CD14-positive monocyte (primary cell): ENCODE measurements around the gene RASSF4. TPM values are rescaled to one million over a fixed set of nuclear protein-coding genes. Genes with fewer than 3 reads are reported as not detected.
A peak's percentile ranks its signal among the peaks of the same experiment; 100 is the strongest.

ENCODE experiments used
- DNase-seq, 3 donors: peaks; one replicate each; pipeline ENCODE4 v3.0.0-alpha.2; 2011 to 2022
- H2AFZ ChIP-seq: 2 replicates; pipeline ENCODE4 v1.6.0; 2012; ENCODE audit warnings: mild to moderate bottlenecking, low read depth, low read length, inconsistent platforms; ENCODE audit not compliant: insufficient read depth, poor library complexity, severe bottlenecking
- H3K27ac ChIP-seq, 2 donors: 1 replicate in 1 of 2; 2 replicates in 1 of 2; pipeline ENCODE4 v1.5.1; 2012 to 2013; ENCODE audit warnings: low read length in 2 of 2, control low read depth in 1 of 2, inconsistent platforms in 1 of 2, low read depth in 1 of 2, mild to moderate bottlenecking in 1 of 2
- H3K27me3 ChIP-seq, 2 donors: one replicate each; pipeline versions ENCODE4 v1.6.0 to v1.6.1; 2011 to 2013; ENCODE audit warnings: low read length in 2 of 2; ENCODE audit not compliant: control insufficient read depth in 2 of 2, insufficient read depth in 2 of 2
- H3K36me3 ChIP-seq, 2 donors: replicated peaks in 1 of 2; 1 replicate in 1 of 2; 2 replicates in 1 of 2; pipeline versions ENCODE4 v1.5.1 to v1.6.1; 2012 to 2013; ENCODE audit warnings: low read length in 2 of 2, control low read depth in 1 of 2, inconsistent platforms in 1 of 2, mild to moderate bottlenecking in 1 of 2; ENCODE audit not compliant: insufficient read depth in 2 of 2, control insufficient read depth in 1 of 2
- H3K4me1 ChIP-seq, 2 donors: 1 replicate in 1 of 2; 2 replicates in 1 of 2; pipeline versions ENCODE4 v1.5.1 to v1.6.1; 2012 to 2013; ENCODE audit warnings: low read length in 2 of 2, control low read depth in 1 of 2, inconsistent platforms in 1 of 2, mild to moderate bottlenecking in 1 of 2, moderate library complexity in 1 of 2; ENCODE audit not compliant: insufficient read depth in 2 of 2, control insufficient read depth in 1 of 2
- H3K4me2 ChIP-seq: replicated peaks from 2 replicates; pipeline ENCODE3; 2012; ENCODE audit warnings: low read length, moderate library complexity, mild to moderate bottlenecking; ENCODE audit not compliant: poor library complexity, severe bottlenecking; ENCODE audit errors: extremely low read depth
- H3K4me3 ChIP-seq, 3 experiments: fragments of 200-600 bp in 1 of 3; sonication (generic) in 1 of 3; replicated peaks in 1 of 3; 1 replicate in 2 of 3; 2 replicates in 1 of 3; pipeline ENCODE4 v1.5.1; 2011 to 2013; ENCODE audit warnings: low read length in 3 of 3, mild to moderate bottlenecking in 3 of 3, control low read depth in 2 of 3, low read depth in 2 of 3, inconsistent platforms in 1 of 3, moderate library complexity in 1 of 3
- H3K79me2 ChIP-seq: 2 replicates; pipeline ENCODE4 v1.6.0; 2012; ENCODE audit warnings: mild to moderate bottlenecking, control low read depth, inconsistent platforms, low read length, moderate library complexity; ENCODE audit not compliant: insufficient read depth
- H3K9ac ChIP-seq: 2 replicates; pipeline ENCODE4 v1.6.0; 2017; ENCODE audit warnings: low read length, mild to moderate bottlenecking; ENCODE audit not compliant: insufficient read depth, poor library complexity, severe bottlenecking
- H3K9me3 ChIP-seq, 2 donors: replicated peaks in 1 of 2; 1 replicate in 1 of 2; 2 replicates in 1 of 2; pipeline versions ENCODE4 v1.5.1 to v1.6.1; 2012 to 2013; ENCODE audit warnings: low read length in 2 of 2, control low read depth in 1 of 2; ENCODE audit not compliant: control insufficient read depth in 1 of 2, insufficient read depth in 1 of 2
- H4K20me1 ChIP-seq: 2 replicates; pipeline ENCODE4 v1.6.0; 2012; ENCODE audit warnings: mild to moderate bottlenecking, low read length, control low read depth, moderate library complexity; ENCODE audit not compliant: insufficient read depth
- H3K27ac Mint-ChIP-seq, 7 donors: one replicate each; pipeline ENCODE4 v1.8.0; 2020; ENCODE audit warnings: mild to moderate bottlenecking in 7 of 7, mixed read lengths in 7 of 7, moderate library complexity in 6 of 7, inconsistent platforms in 2 of 7
- H3K27me3 Mint-ChIP-seq, 3 donors: one replicate each; pipeline ENCODE4 v1.8.0; 2021 to 2022; ENCODE audit warnings: low read depth in 3 of 3, mild to moderate bottlenecking in 3 of 3, mixed read lengths in 3 of 3, moderate library complexity in 3 of 3, inconsistent platforms in 1 of 3
- H3K36me3 Mint-ChIP-seq, 2 donors: one replicate each; pipeline ENCODE4 v1.8.0; 2020; ENCODE audit warnings: mixed read lengths in 2 of 2, inconsistent platforms in 1 of 2, mild to moderate bottlenecking in 1 of 2
- H3K4me1 Mint-ChIP-seq: one replicate; pipeline ENCODE4 v1.8.0; 2020; ENCODE audit warnings: mild to moderate bottlenecking, mixed read lengths
- H3K4me3 Mint-ChIP-seq, 2 donors: one replicate each; pipeline ENCODE4 v1.8.0; 2020; ENCODE audit warnings: mild to moderate bottlenecking in 2 of 2, mixed read lengths in 2 of 2, moderate library complexity in 1 of 2
- H3K9me3 Mint-ChIP-seq, 7 donors: one replicate each; pipeline ENCODE4 v1.8.0; 2020 to 2022; ENCODE audit warnings: mixed read lengths in 7 of 7, mild to moderate bottlenecking in 6 of 7, moderate library complexity in 6 of 7, inconsistent platforms in 2 of 7
- CTCF ChIP-seq: fragments of 200-600 bp; IDR thresholded peaks from one replicate; pipeline ENCODE4 v1.8.0; 2022; ENCODE audit warnings: antibody characterized with exemption, mild to moderate bottlenecking
- WGBS: methylation state at CpG from one replicate; pipeline ENCODE4 v1.1.5; 2013; ENCODE audit warnings: missing lambda C conversion rate; ENCODE audit not compliant: insufficient coverage; 5-methylcytosine and 5-hydroxymethylcytosine counted together
- intact Hi-C, 2 donors: fragments of 100-400 bp; cut with micrococcal nuclease; formaldehyde crosslinking; loops; one replicate each; pipeline versions ENCODE4 v1.15.0 to v1.15.1; 2023
- polyA plus RNA-seq, 3 donors: library from polyadenylated mRNA; depleted of rRNA in 1 of 3; unstranded in 2 of 3; stranded (reverse) in 1 of 3; fragments of 300-500 nt in 2 of 3; fragments of >200 nt in 1 of 3; fragmentation: Illumina TruSeq in 2 of 3; gene quantifications; 1 replicate in 2 of 3; 2 replicates in 1 of 3; pipeline ENCODE4 v1.2.3, GENCODE V29; 2012 to 2021

Gene RASSF4
- polyA plus RNA-seq, 3 donors, result 117 to 290 (median 120) TPM

- Histone ChIP-seq H3K79me2 (peaks cover 39% of the 10 kb centered on the region), H3K4me1 (peaks cover 18 to 34% of the 10 kb centered on the region in 2 donors), H4K20me1 (peaks cover 12% of the 10 kb centered on the region), H3K4me2 (peak overlapping the region; percentile 92), H3K9me3 (no peaks in the 10 kb centered on the region), H2AFZ (peak overlapping the region; percentile 95), H3K36me3 (peaks cover 3 to 20% of the 10 kb centered on the region in 2 donors), H3K27me3 (no peaks in the 10 kb centered on the region), H3K4me3 (peak overlapping the region; percentile 64 to 96 (median 83)), H3K27ac (peak overlapping the region; percentile 61 to 81), H3K9ac (peak overlapping the region; percentile 78)
- Mint-ChIP-seq H3K4me3 (peak overlapping the region; percentile 95), H3K4me1 (peaks cover 47% of the 10 kb centered on the region), H3K27me3 (peaks cover 0 to 6% (median 1%) of the 10 kb centered on the region in 3 donors), H3K27ac (peak overlapping the region; percentile 80 to 91 (median 90)), H3K9me3 (peaks cover 0 to 5% (median 2%) of the 10 kb centered on the region in 7 donors), H3K36me3 (peaks cover 19 to 20% of the 10 kb centered on the region in 2 donors)
- peak; percentile 17 to 53 (median 29) for DNase-seq
- 20% methylated on average over 6 of the region's 12 CpGs for WGBS
- intact Hi-C loops, result no loop called here
- TF ChIP-seq CTCF, result no peak
These were observed 40.6 kb downstream of the RASSF4 start for GRCh38 chr10:45000138-45000751.

GRCh38 chr10:45000752-45001380 is 41.3 kb downstream of the RASSF4 start, which contains the start of gene ZNF22:
TSS of gene ZNF22 (plus strand) at chr10:45000923. CDS start at chr10:45003369, 2,446 bp downstream.
- peak within 1 kb of the TSS; percentile 66 to 81 for H3K27ac ChIP-seq
- peaks cover 0 to 6% (median 1%) of the 10 kb centered on the region in 3 donors for H3K27me3 Mint-ChIP-seq
- DNase-seq, result peak; percentile 39 to 56 (median 49)
- H3K79me2 ChIP-seq, result peaks cover 39% of the 10 kb centered on the region
- peak within 1 kb of the TSS; percentile 78 for H3K9ac ChIP-seq
- H4K20me1 ChIP-seq, result peaks cover 11% of the 10 kb centered on the region
- intact Hi-C loops, result no loop called here
- H3K27ac Mint-ChIP-seq, result peak within 1 kb of the TSS; percentile 80 to 91 (median 90)
- peak within 1 kb of the TSS; percentile 67 to 96 (median 83) for H3K4me3 ChIP-seq
- H3K4me2 ChIP-seq, result peak within 1 kb of the TSS; percentile 92
- H3K36me3 ChIP-seq, result peaks cover 3 to 24% of the 10 kb centered on the region in 2 donors
- H3K4me1 ChIP-seq, result peaks cover 21 to 32% of the 10 kb centered on the region in 2 donors
- H3K36me3 Mint-ChIP-seq, result peaks cover 19 to 21% of the 10 kb centered on the region in 2 donors
- peak within 1 kb of the TSS; percentile 95 for H2AFZ ChIP-seq
- H3K4me3 Mint-ChIP-seq, result peak within 1 kb of the TSS; percentile 95 to 97
- H3K27me3 ChIP-seq, result no peaks in the 10 kb centered on the region
- peaks cover 45% of the 10 kb centered on the region for H3K4me1 Mint-ChIP-seq
- no peak for TF ChIP-seq CTCF
- under 1% methylated on average over 78 of the region's 79 CpGs for WGBS
- peaks cover 0 to 5% (median 2%) of the 10 kb centered on the region in 7 donors for H3K9me3 Mint-ChIP-seq
- H3K9me3 ChIP-seq, result no peaks in the 10 kb centered on the region
